Naive thymus-derived CD8-positive, alpha-beta T cell (primary cell): ENCODE measurements around the gene CTXND1. TPM values are rescaled to one million over a fixed set of nuclear protein-coding genes. Genes with fewer than 3 reads are reported as not detected.

Experiments
- ATAC-seq, 2 donors: fragments of 150-1000 bp; cut with Tn5 transposase in 1 of 2; sonication (Bioruptor Pico), chemical (Tn5 transposase) in 1 of 2; 1 replicate in 1 of 2; 2 replicates in 1 of 2; pipeline ENCODE4 v1.10.0; 2021; ENCODE audit warnings: mild to moderate bottlenecking in 2 of 2, moderate library complexity in 2 of 2
- POLR2A ChIA-PET: fragments of 350-600 bp; sonication (Branson Sonifier 250); formaldehyde crosslinking; loops from one replicate; lab custom pipeline; 2021; ENCODE audit warnings: antibody characterized with exemption; lab: Charles Lee
- DNase-seq, 10 donors: peaks; one replicate each; pipeline versions ENCODE4 v3.0.0 to v3.0.0-alpha.2; 2020 to 2022
- H3K27ac Mint-ChIP-seq, 10 donors: one replicate each; pipeline ENCODE4 v1.8.0; 2020 to 2022; ENCODE audit warnings: mild to moderate bottlenecking in 10 of 10, mixed read lengths in 10 of 10, moderate library complexity in 4 of 10, inconsistent platforms in 1 of 10
- H3K27me3 Mint-ChIP-seq, 5 donors: one replicate each; pipeline ENCODE4 v1.8.0; 2021 to 2022; ENCODE audit warnings: mixed read lengths in 5 of 5
- H3K36me3 Mint-ChIP-seq, 3 donors: one replicate each; pipeline ENCODE4 v1.8.0; 2020 to 2022; ENCODE audit warnings: mixed read lengths in 3 of 3, mild to moderate bottlenecking in 2 of 3, inconsistent platforms in 1 of 3
- H3K4me1 Mint-ChIP-seq, 4 donors: one replicate each; pipeline ENCODE4 v1.8.0; 2021 to 2022; ENCODE audit warnings: mixed read lengths in 4 of 4
- H3K4me3 Mint-ChIP-seq, 10 donors: one replicate each; pipeline ENCODE4 v1.8.0; 2020 to 2022; ENCODE audit warnings: mild to moderate bottlenecking in 10 of 10, mixed read lengths in 10 of 10, moderate library complexity in 6 of 10, inconsistent platforms in 1 of 10
- H3K9me3 Mint-ChIP-seq, 9 donors: one replicate each; pipeline ENCODE4 v1.8.0; 2020 to 2022; ENCODE audit warnings: mixed read lengths in 9 of 9, mild to moderate bottlenecking in 3 of 9, inconsistent platforms in 1 of 9, moderate library complexity in 1 of 9
- polyA plus RNA-seq, 3 donors: library from polyadenylated mRNA; unstranded; fragments of 300-500 nt; fragmentation: Illumina TruSeq; gene quantifications; one replicate each; pipeline ENCODE4 v1.2.3, GENCODE V29; 2021
- total RNA-seq, 8 experiments: library from RNA in 2 of 8; stranded (reverse) in 2 of 8; gene quantifications; one replicate each; pipeline ENCODE4 v1.2.3 and lab custom pipeline; 2021 to 2026

The CTXND1 gene
- total and polyA plus RNA-seq, 5 experiments from 2014 or later: not detected

DNA sequence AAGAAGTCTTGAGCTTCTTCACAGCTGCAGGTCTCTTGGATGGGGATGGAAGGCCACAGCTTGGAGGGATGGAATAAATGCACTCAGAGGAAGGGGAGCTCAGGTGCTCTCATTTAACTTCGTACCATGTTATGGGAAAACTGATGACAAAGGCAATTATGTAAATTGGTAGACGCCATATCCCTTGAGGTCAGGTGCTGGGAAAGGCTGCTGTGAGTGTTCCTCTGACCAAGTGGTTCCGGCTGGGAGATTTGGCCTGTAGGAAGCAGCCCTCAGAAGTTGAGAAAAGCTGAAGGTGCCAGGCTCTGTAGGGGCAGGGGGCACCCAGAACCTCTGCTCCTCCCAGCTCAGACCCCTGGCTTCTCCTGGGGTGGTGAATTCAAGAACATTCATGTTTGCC is 52.1 kb downstream of the CTXND1 start:
- POLR2A ChIA-PET: no interaction called here
- H3K27ac Mint-ChIP-seq: no peak overlapping the region
- no peak for ATAC-seq
- DNase-seq: no peak
- H3K27me3 Mint-ChIP-seq: peaks cover 7 to 32% (median 15%) of the 10 kb centered on the region in 5 donors
- no peaks in the 10 kb centered on the region for H3K36me3 Mint-ChIP-seq
- H3K9me3 Mint-ChIP-seq: no peaks in the 10 kb centered on the region
- no peak overlapping the region for H3K4me3 Mint-ChIP-seq
- H3K4me1 Mint-ChIP-seq: no peaks in the 10 kb centered on the region

GRCh38 chr15:80199366-80199765 is 52.6 kb downstream of the CTXND1 start:
- Mint-ChIP-seq H3K27me3 (peaks cover 7 to 32% (median 14%) of the 10 kb centered on the region in 5 donors), H3K4me1 (no peaks in the 10 kb centered on the region), H3K4me3 (no peak overlapping the region), H3K36me3 (no peaks in the 10 kb centered on the region), H3K9me3 (no peaks in the 10 kb centered on the region), H3K27ac (no peak overlapping the region)
- POLR2A ChIA-PET: no interaction called here
- no peak for DNase-seq
- ATAC-seq: no peak

- Mint-ChIP-seq H3K4me3 (no peak overlapping the region), H3K36me3 (no peaks in the 10 kb centered on the region), H3K4me1 (no peaks in the 10 kb centered on the region), H3K9me3 (no peaks in the 10 kb centered on the region), H3K27me3 (peaks cover 0 to 17% (median 3%) of the 10 kb centered on the region in 5 donors), H3K27ac (no peak overlapping the region)
- ATAC-seq: no peak
- no peak for DNase-seq
- POLR2A ChIA-PET: no interaction called here
Observed at GRCh38 chr15:80194914-80195313, 57.1 kb downstream of the CTXND1 start.

- no peak overlapping the region for H3K27ac Mint-ChIP-seq
- H3K36me3 Mint-ChIP-seq: no peaks in the 10 kb centered on the region
- no peaks in the 10 kb centered on the region for H3K4me1 Mint-ChIP-seq
- H3K9me3 Mint-ChIP-seq: no peaks in the 10 kb centered on the region
- H3K4me3 Mint-ChIP-seq: no peak overlapping the region
- ATAC-seq (no peak), DNase-seq (no peak)
- POLR2A ChIA-PET: no interaction called here
- peaks cover 0 to 9% (median 0%) of the 10 kb centered on the region in 5 donors for H3K27me3 Mint-ChIP-seq
Observed at GRCh38 chr15:80194186-80194585, 57.8 kb downstream of the CTXND1 start.

- no peak overlapping the region for H3K4me3 Mint-ChIP-seq
- peaks cover 8 to 11% (median 9%) of the 10 kb centered on the region in 3 donors for H3K36me3 Mint-ChIP-seq
- no peak overlapping the region for H3K27ac Mint-ChIP-seq
- H3K9me3 Mint-ChIP-seq: no peaks in the 10 kb centered on the region
- H3K27me3 Mint-ChIP-seq: no peaks in the 10 kb centered on the region
- H3K4me1 Mint-ChIP-seq: no peaks in the 10 kb centered on the region
- POLR2A ChIA-PET: no interaction called here
- ATAC-seq (no peak), DNase-seq (no peak)
Observed at GRCh38 chr15:80191897-80192595, 60.0 kb downstream of the CTXND1 start.

- POLR2A ChIA-PET: no interaction called here
- DNase-seq: no peak
Observed at GRCh38 chr15:80191198-80191597, 60.8 kb downstream of the CTXND1 start.

DNA sequence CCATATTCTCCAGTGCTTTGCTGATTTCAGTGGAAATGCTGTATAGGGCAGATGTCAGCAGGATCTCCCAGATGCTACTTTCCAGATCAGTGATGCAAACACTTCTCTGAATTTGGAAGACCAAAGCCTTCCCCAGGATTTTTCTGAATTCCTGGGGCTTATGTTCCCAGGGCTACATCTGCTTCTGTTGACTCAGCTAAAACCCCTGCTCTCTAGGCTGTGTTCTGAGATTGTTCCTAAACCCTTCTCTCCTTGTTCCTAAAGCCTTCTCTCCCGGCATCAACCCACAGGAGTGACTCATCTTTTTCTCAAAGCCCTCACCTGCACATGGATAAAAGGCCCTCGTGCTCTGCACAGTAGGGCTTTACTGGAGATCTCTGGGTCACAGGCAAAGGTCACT is 63.8 kb downstream of the CTXND1 start:
- peaks cover 17 to 37% (median 35%) of the 10 kb centered on the region in 3 donors for H3K36me3 Mint-ChIP-seq
- DNase-seq (no peak), ATAC-seq (no peak)
- H3K9me3 Mint-ChIP-seq: peaks cover 0 to 3% (median 0%) of the 10 kb centered on the region in 9 donors
- H3K27me3 Mint-ChIP-seq: no peaks in the 10 kb centered on the region
- no peak overlapping the region for H3K27ac Mint-ChIP-seq
- no peak overlapping the region for H3K4me3 Mint-ChIP-seq
- POLR2A ChIA-PET: no interaction called here
- no peaks in the 10 kb centered on the region for H3K4me1 Mint-ChIP-seq

More at GRCh38 chr15:80191198-80191597, 60.8 kb downstream of the CTXND1 start:
- H3K27me3 Mint-ChIP-seq: no peaks in the 10 kb centered on the region
- H3K4me1 Mint-ChIP-seq: no peaks in the 10 kb centered on the region
- H3K27ac Mint-ChIP-seq: no peak overlapping the region
- no peak overlapping the region for H3K4me3 Mint-ChIP-seq
- H3K36me3 Mint-ChIP-seq: peaks cover 8 to 17% (median 15%) of the 10 kb centered on the region in 3 donors
- ATAC-seq: no peak
- H3K9me3 Mint-ChIP-seq: no peaks in the 10 kb centered on the region

- peaks cover 17 to 49% (median 40%) of the 10 kb centered on the region in 3 donors for H3K36me3 Mint-ChIP-seq
- DNase-seq (no peak), ATAC-seq (no peak)
- POLR2A ChIA-PET: no interaction called here
- H3K9me3 Mint-ChIP-seq: peaks cover 0 to 3% (median 0%) of the 10 kb centered on the region in 9 donors
- no peak overlapping the region for H3K27ac Mint-ChIP-seq
- no peaks in the 10 kb centered on the region for H3K27me3 Mint-ChIP-seq
- H3K4me3 Mint-ChIP-seq: no peak overlapping the region
- H3K4me1 Mint-ChIP-seq: no peaks in the 10 kb centered on the region
Observed at GRCh38 chr15:80186597-80186996, 65.4 kb downstream of the CTXND1 start.

DNA sequence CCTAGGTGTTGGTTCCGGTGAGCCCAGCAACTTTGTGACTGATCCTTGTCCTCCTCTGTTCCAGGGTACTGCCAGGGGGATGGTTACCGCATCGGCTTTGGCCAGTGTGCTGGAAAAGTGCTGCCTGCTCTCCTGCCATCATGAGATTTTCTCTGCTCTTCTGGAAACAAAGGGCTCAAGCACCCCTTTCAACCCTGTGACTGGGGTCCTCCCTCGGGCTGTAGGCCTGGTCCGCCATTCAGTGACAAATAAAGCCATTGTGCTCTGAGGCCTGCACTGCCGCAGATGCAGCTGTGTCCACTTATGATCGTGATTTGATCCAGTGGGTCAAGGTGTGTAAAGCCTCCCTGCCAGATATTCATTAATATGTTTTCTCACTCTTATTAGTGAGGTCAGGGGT is 65.9 kb downstream of the CTXND1 start:
- H3K27me3 Mint-ChIP-seq: no peaks in the 10 kb centered on the region
- no peak overlapping the region for H3K27ac Mint-ChIP-seq
- POLR2A ChIA-PET: no interaction called here
- no peak overlapping the region for H3K4me3 Mint-ChIP-seq
- ATAC-seq: no peak
- H3K9me3 Mint-ChIP-seq: peaks cover 0 to 3% (median 0%) of the 10 kb centered on the region in 9 donors
- no peaks in the 10 kb centered on the region for H3K4me1 Mint-ChIP-seq
- no peak for DNase-seq
- H3K36me3 Mint-ChIP-seq: peaks cover 17 to 52% (median 40%) of the 10 kb centered on the region in 3 donors

DNA sequence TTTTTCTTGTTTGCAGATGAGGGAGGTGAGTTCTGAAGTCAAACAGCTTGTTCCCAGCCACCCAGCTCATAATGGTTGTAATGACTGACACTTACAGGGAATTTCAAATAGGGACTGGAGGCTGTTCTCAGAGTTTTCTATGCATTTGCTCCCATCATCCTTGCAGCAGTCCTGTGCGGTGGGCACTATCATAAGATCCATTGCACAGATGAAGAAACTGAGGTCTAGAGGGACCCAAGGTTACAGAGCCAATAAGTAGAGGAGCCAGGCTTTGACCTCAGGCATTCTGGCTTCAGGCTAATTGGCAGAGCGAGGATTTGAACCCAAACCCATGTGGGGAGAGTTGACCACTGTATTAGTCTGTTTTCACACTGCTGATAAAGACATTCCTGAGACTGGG is 66.9 kb downstream of the CTXND1 start:
- no peaks in the 10 kb centered on the region for H3K27me3 Mint-ChIP-seq
- no peak for DNase-seq
- no peak overlapping the region for H3K4me3 Mint-ChIP-seq
- no peak overlapping the region for H3K27ac Mint-ChIP-seq
- ATAC-seq: no peak
- POLR2A ChIA-PET: no interaction called here
- H3K9me3 Mint-ChIP-seq: peaks cover 0 to 3% (median 0%) of the 10 kb centered on the region in 9 donors
- H3K36me3 Mint-ChIP-seq: peaks cover 17 to 53% (median 40%) of the 10 kb centered on the region in 3 donors
- no peaks in the 10 kb centered on the region for H3K4me1 Mint-ChIP-seq

- H3K9me3 Mint-ChIP-seq: peaks cover 0 to 3% (median 0%) of the 10 kb centered on the region in 9 donors
- ATAC-seq: no peak
- no peaks in the 10 kb centered on the region for H3K27me3 Mint-ChIP-seq
- H3K27ac Mint-ChIP-seq: no peak overlapping the region
- POLR2A ChIA-PET: no interaction called here
- no peaks in the 10 kb centered on the region for H3K4me1 Mint-ChIP-seq
- peaks cover 17 to 53% (median 40%) of the 10 kb centered on the region in 3 donors for H3K36me3 Mint-ChIP-seq
- H3K4me3 Mint-ChIP-seq: no peak overlapping the region
- no peak for DNase-seq
Observed at GRCh38 chr15:80184554-80184953, 67.5 kb downstream of the CTXND1 start.

DNA sequence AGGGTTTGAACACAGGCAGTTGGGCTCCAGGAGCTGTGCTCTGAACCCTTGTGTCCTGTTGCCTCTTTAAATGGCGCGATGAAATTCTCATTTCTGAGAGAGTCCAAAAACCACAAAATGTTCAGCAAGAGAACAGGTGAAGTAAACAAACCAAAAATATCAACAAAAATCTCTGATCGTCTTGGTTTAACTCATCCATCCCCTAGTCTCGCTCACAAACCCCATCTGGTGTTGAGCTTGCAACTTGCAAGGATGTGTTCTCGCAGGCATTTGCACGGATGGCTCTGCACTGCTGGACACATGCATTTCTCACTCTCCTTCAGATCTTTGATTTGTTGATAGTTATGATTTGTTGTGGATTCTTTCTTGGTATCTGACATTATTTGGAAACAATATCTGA is 68.1 kb downstream of the CTXND1 start:
- H3K27ac Mint-ChIP-seq: peak overlapping the region in 2 of 10 donors; percentile 4 to 12
- no peak overlapping the region for H3K4me3 Mint-ChIP-seq
- POLR2A ChIA-PET: no interaction called here
- no peaks in the 10 kb centered on the region for H3K4me1 Mint-ChIP-seq
- ATAC-seq: no peak
- DNase-seq: no peak
- peaks cover 0 to 3% (median 0%) of the 10 kb centered on the region in 9 donors for H3K9me3 Mint-ChIP-seq
- no peaks in the 10 kb centered on the region for H3K27me3 Mint-ChIP-seq
- peaks cover 17 to 53% (median 40%) of the 10 kb centered on the region in 3 donors for H3K36me3 Mint-ChIP-seq

- H3K27ac Mint-ChIP-seq: peak overlapping the region in 1 of 10 donors; percentile 35
- POLR2A ChIA-PET: no interaction called here
- H3K9me3 Mint-ChIP-seq: peaks cover 0 to 3% (median 0%) of the 10 kb centered on the region in 9 donors
- ATAC-seq: no peak
- H3K4me1 Mint-ChIP-seq: no peaks in the 10 kb centered on the region
- peaks cover 17 to 58% (median 40%) of the 10 kb centered on the region in 3 donors for H3K36me3 Mint-ChIP-seq
- no peak overlapping the region for H3K4me3 Mint-ChIP-seq
- H3K27me3 Mint-ChIP-seq: no peaks in the 10 kb centered on the region
- DNase-seq: no peak
Observed at GRCh38 chr15:80183306-80183705, 68.7 kb downstream of the CTXND1 start.
